ENCODE results near the gene FBXW11. TPM values are rescaled to one million over a fixed set of nuclear protein-coding genes. Genes with fewer than 3 reads are reported as not detected.

The FBXW11 gene
- total and polyA plus RNA-seq, 2 donors (not counting 1 experiment from before 2014, with no cell fraction given), result 19.7 to 62.4 TPM

DNA sequence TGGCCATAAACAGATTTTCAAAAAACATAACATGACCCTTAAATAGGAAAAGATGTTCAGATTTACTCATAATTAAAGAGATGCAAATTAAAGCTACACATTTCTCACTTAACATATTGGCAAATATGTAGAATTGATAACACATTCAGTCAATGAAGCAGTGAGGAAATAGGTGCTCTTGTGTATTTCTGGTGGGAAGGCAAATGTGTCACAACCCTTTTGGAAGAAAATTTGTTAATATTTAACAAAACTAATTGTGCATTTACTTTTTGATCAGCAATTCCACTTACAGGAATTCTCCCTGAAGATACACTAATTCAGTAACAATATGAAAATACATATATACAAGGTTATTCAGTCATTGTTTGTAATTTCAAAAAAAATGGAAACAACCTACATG lies 68.1 kb downstream of the FBXW11 start:
- no peak overlapping the region for H3K4me2 ChIP-seq (replicated peaks; ENCODE audit: low read depth, low read length, poor library complexity, severe bottlenecking)
- H4K20me1 ChIP-seq (ENCODE audit: control insufficient read depth, insufficient read depth, low read length, poor library complexity, severe bottlenecking), result peaks cover 28% of the 10 kb centered on the region
- H3K9ac ChIP-seq (ENCODE audit: low read length), result no peak overlapping the region
- peaks cover 4 to 11% of the 10 kb centered on the region in 2 donors for H3K4me1 ChIP-seq (ENCODE audit: control insufficient read depth in 2 of 2, insufficient read depth in 2 of 2, low read length in 2 of 2)
- TF ChIP-seq EZH2 (IDR thresholded peaks at IDR 0.05; ENCODE audit: borderline replicate concordance, insufficient read depth, low read depth, low read length, poor library complexity, severe bottlenecking), result no peak
- TF ChIP-seq, protein P1, sequence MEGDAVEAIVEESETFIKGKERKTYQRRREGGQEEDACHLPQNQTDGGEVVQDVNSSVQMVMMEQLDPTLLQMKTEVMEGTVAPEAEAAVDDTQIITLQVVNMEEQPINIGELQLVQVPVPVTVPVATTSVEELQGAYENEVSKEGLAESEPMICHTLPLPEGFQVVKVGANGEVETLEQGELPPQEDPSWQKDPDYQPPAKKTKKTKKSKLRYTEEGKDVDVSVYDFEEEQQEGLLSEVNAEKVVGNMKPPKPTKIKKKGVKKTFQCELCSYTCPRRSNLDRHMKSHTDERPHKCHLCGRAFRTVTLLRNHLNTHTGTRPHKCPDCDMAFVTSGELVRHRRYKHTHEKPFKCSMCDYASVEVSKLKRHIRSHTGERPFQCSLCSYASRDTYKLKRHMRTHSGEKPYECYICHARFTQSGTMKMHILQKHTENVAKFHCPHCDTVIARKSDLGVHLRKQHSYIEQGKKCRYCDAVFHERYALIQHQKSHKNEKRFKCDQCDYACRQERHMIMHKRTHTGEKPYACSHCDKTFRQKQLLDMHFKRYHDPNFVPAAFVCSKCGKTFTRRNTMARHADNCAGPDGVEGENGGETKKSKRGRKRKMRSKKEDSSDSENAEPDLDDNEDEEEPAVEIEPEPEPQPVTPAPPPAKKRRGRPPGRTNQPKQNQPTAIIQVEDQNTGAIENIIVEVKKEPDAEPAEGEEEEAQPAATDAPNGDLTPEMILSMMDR (IDR thresholded peaks at IDR 0.05), result no peak
- ATAC-seq (ENCODE audit: low read depth), result no peak
- Mint-ChIP-seq H3K4me3 (no peak overlapping the region), H3K9me3 (ENCODE audit: insufficient read depth) (no peaks in the 10 kb centered on the region), H3K27ac (no peak overlapping the region), H3K27me3 (no peaks in the 10 kb centered on the region), H3K4me1 (peaks cover 50% of the 10 kb centered on the region)
- H3K9me3 ChIP-seq (ENCODE audit: control extremely low read depth in 1 of 3, control insufficient read depth in 2 of 3, insufficient read depth in 1 of 3, low read length in 2 of 3), result peaks cover 0 to 13% (median 9%) of the 10 kb centered on the region in 3 donors
- CTCF ChIA-PET, result no interaction called here
- no peaks in the 10 kb centered on the region for H3K27me3 ChIP-seq (replicated peaks in 1 of 4; ENCODE audit: control extremely low read depth in 1 of 4, control insufficient read depth in 3 of 4, insufficient read depth in 4 of 4, low read length in 3 of 4)
- no peak overlapping the region for H3K4me3 ChIP-seq (ENCODE audit: control extremely low read depth in 1 of 5, extremely low read depth in 1 of 5, insufficient read depth in 1 of 5, low read depth in 2 of 5, low read length in 4 of 5)
- peaks cover 0 to 5% of the 10 kb centered on the region in 2 experiments for H3K36me3 ChIP-seq (replicated peaks in 1 of 2; ENCODE audit: control extremely low read depth in 1 of 2, control insufficient read depth in 1 of 2, extremely low read depth in 1 of 2, insufficient read depth in 2 of 2, low read length in 1 of 2)
- no peak for DNase-seq
- peaks cover 83% of the 10 kb centered on the region for H3K79me2 ChIP-seq (ENCODE audit: control insufficient read depth, insufficient read depth, low read length)
- no peak overlapping the region for H2AFZ ChIP-seq (ENCODE audit: insufficient read depth, low read depth, low read length, poor library complexity, severe bottlenecking)
- intact Hi-C loops (cut with micrococcal nuclease), result no loop called here
- peak overlapping the region in 1 of 2 donors; percentile 25 for H3K27ac ChIP-seq (ENCODE audit: low read length in 2 of 2)
- POLR2A ChIA-PET, result no interaction called here

DNA sequence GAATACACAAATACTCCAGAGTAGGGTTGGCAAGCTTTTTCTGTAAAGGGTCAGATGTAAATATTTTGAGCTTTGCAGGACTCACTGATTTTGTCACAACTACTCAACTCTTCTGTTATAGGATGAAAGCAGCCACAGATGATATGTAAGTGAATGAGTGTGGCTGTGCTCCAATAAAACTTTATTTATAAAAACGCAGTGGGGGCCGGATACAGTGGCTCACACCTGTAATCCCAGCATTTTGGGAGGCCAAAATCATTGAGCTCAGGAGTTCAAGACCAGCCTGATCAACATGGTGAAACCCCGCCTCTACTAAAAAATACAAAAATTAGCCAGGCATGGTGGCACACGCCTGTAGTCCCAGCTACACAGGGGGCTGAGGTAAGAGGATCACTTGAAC lies 69.1 kb downstream of the FBXW11 start:
- H3K4me3 ChIP-seq (ENCODE audit: control extremely low read depth in 1 of 5, extremely low read depth in 1 of 5, insufficient read depth in 1 of 5, low read depth in 2 of 5, low read length in 4 of 5), result no peak overlapping the region
- H3K27ac ChIP-seq (ENCODE audit: low read length in 2 of 2), result peak overlapping the region in 1 of 2 donors; percentile 59
- H3K9me3 Mint-ChIP-seq (ENCODE audit: insufficient read depth), result no peaks in the 10 kb centered on the region
- no peaks in the 10 kb centered on the region for H3K27me3 ChIP-seq (replicated peaks in 1 of 4; ENCODE audit: control extremely low read depth in 1 of 4, control insufficient read depth in 3 of 4, insufficient read depth in 4 of 4, low read length in 3 of 4)
- CTCF ChIA-PET, result interaction anchor here (1.4 kb wide), 1 partner anchor 69 kb away, joined by 4 read pairs; the partner anchor contains the start of gene FBXW11
- POLR2A ChIA-PET, result no interaction called here
- H3K27ac Mint-ChIP-seq, result no peak overlapping the region
- peaks cover 48% of the 10 kb centered on the region for H3K4me1 Mint-ChIP-seq
- TF ChIP-seq, protein P1 (IDR thresholded peaks at IDR 0.05), result no peak
- ATAC-seq (ENCODE audit: low read depth), result no peak
- no peak overlapping the region for H3K9ac ChIP-seq (ENCODE audit: low read length)
- peaks cover 33% of the 10 kb centered on the region for H4K20me1 ChIP-seq (ENCODE audit: control insufficient read depth, insufficient read depth, low read length, poor library complexity, severe bottlenecking)
- H2AFZ ChIP-seq (ENCODE audit: insufficient read depth, low read depth, low read length, poor library complexity, severe bottlenecking), result no peak overlapping the region
- no peak overlapping the region for H3K4me2 ChIP-seq (replicated peaks; ENCODE audit: low read depth, low read length, poor library complexity, severe bottlenecking)
- DNase-seq, result no peak
- no peaks in the 10 kb centered on the region for H3K27me3 Mint-ChIP-seq
- peaks cover 4 to 8% of the 10 kb centered on the region in 2 donors for H3K4me1 ChIP-seq (ENCODE audit: control insufficient read depth in 2 of 2, insufficient read depth in 2 of 2, low read length in 2 of 2)
- peaks cover 84% of the 10 kb centered on the region for H3K79me2 ChIP-seq (ENCODE audit: control insufficient read depth, insufficient read depth, low read length)
- H3K36me3 ChIP-seq (replicated peaks in 1 of 2; ENCODE audit: control extremely low read depth in 1 of 2, control insufficient read depth in 1 of 2, extremely low read depth in 1 of 2, insufficient read depth in 2 of 2, low read length in 1 of 2), result peaks cover 0 to 5% of the 10 kb centered on the region in 2 experiments
- H3K9me3 ChIP-seq (ENCODE audit: control extremely low read depth in 1 of 3, control insufficient read depth in 2 of 3, insufficient read depth in 1 of 3, low read length in 2 of 3), result peaks cover 0 to 13% (median 9%) of the 10 kb centered on the region in 3 donors
- H3K4me3 Mint-ChIP-seq, result no peak overlapping the region
- intact Hi-C loops (cut with micrococcal nuclease), result no loop called here
- WGBS (ENCODE audit: insufficient coverage), result 100% methylated on average over 3 of the region's 4 CpGs
